Measurements from ENCODE around the gene REELD1.

The REELD1 gene

GRCh38 chr4:146214238-146214637 lies at the start of gene REELD1:
REELD1 (plus strand) TSS chr4:146214538; CDS start chr4:146216953, 2,415 bp downstream.
- DNase-seq = no peak

- no peak for DNase-seq
Observed at GRCh38 chr4:146165221-146165620, 49.1 kb upstream of the REELD1 start.

- no peak for DNase-seq
Observed at GRCh38 chr4:146165840-146166239, 48.5 kb upstream of the REELD1 start.

GRCh38 chr4:146170149-146170548 lies 44.2 kb upstream of the REELD1 start:
- no peak for DNase-seq

- DNase-seq = peak; percentile 78
Observed at GRCh38 chr4:146175541-146176453, 38.5 kb upstream of the REELD1 start, which contains the start of gene LSM6. LSM6 (plus strand) TSS chr4:146175718; CDS start chr4:146182922, 7,204 bp downstream.

- DNase-seq = no peak
Observed at GRCh38 chr4:146176891-146177290, 37.4 kb upstream of the REELD1 start.

GRCh38 chr4:146178126-146178525 lies 36.2 kb upstream of the REELD1 start:
- no peak for DNase-seq

- no peak for DNase-seq
Observed at GRCh38 chr4:146179784-146180370, 34.5 kb upstream of the REELD1 start.

GRCh38 chr4:146182443-146182842 lies 31.9 kb upstream of the REELD1 start:
- no peak for DNase-seq

- DNase-seq = no peak
Observed at GRCh38 chr4:146183209-146183608, 31.1 kb upstream of the REELD1 start.

- no peak for DNase-seq
Observed at GRCh38 chr4:146186041-146186440, 28.3 kb upstream of the REELD1 start.

GRCh38 chr4:146186596-146186995 lies 27.7 kb upstream of the REELD1 start:
- DNase-seq = no peak

- no peak for DNase-seq
Observed at GRCh38 chr4:146190456-146190855, 23.9 kb upstream of the REELD1 start.

GRCh38 chr4:146191766-146192458 lies 22.4 kb upstream of the REELD1 start:
- DNase-seq = no peak

- DNase-seq = no peak
Observed at GRCh38 chr4:146193628-146194027, 20.7 kb upstream of the REELD1 start.

GRCh38 chr4:146194212-146194611 lies 20.1 kb upstream of the REELD1 start:
- DNase-seq = no peak

GRCh38 chr4:146202665-146203064 lies 11.7 kb upstream of the REELD1 start:
- no peak for DNase-seq

GRCh38 chr4:146207410-146207809 lies 6.9 kb upstream of the REELD1 start:
- DNase-seq = no peak

- DNase-seq = no peak
Observed at GRCh38 chr4:146210890-146211289, 3.4 kb upstream of the REELD1 start.

- no peak for DNase-seq
Observed at GRCh38 chr4:146211440-146211839, 2.9 kb upstream of the REELD1 start.

GRCh38 chr4:146212781-146213180 lies 1.6 kb upstream of the REELD1 start:
- no peak for DNase-seq

- DNase-seq = no peak
Observed at GRCh38 chr4:146222313-146222712, 8.0 kb downstream of the REELD1 start.

- DNase-seq = no peak
Observed at GRCh38 chr4:146224326-146224966, 10.1 kb downstream of the REELD1 start.

All from NCI-H2029 (cell line).